Mesothelial cell of epicardium (in vitro differentiated cells): ENCODE measurements around the gene ASH1L. TPM values are rescaled to one million over a fixed set of nuclear protein-coding genes. Genes with fewer than 3 reads are reported as not detected.

Source experiments
- DNase-seq, 2 experiments: peaks; one replicate each; pipeline ENCODE4 v3.0.0; 2021; ENCODE audit warnings: low spot score in 2 of 2; ENCODE audit not compliant: unreplicated experiment in 2 of 2
- H3K27ac Mint-ChIP-seq: 2 replicates; pipeline ENCODE4 v1.8.0; 2021; ENCODE audit warnings: mixed read lengths
- H3K27me3 Mint-ChIP-seq: 2 replicates; pipeline ENCODE4 v1.8.0; 2021; ENCODE audit warnings: low read depth, mixed read lengths
- H3K36me3 Mint-ChIP-seq: 2 replicates; pipeline ENCODE4 v1.8.0; 2021; ENCODE audit warnings: mixed read lengths
- H3K4me1 Mint-ChIP-seq: 2 replicates; pipeline ENCODE4 v1.8.0; 2021; ENCODE audit warnings: mixed read lengths
- H3K4me3 Mint-ChIP-seq: 2 replicates; pipeline ENCODE4 v1.8.0; 2021; ENCODE audit warnings: mild to moderate bottlenecking, moderate library complexity, mixed read lengths
- H3K9me3 Mint-ChIP-seq: 2 replicates; pipeline ENCODE4 v1.8.0; 2021; ENCODE audit warnings: mixed read lengths
- CTCF ChIP-seq: fragments of 200-600 bp; sonication (generic); IDR thresholded peaks from one replicate; pipeline ENCODE4 v1.5.0; 2021; ENCODE audit warnings: antibody characterized with exemption; ENCODE audit not compliant: unreplicated experiment
- total RNA-seq: library from RNA; stranded (reverse); gene quantifications from 3 replicates; pipeline ENCODE4 v1.2.1, GENCODE V29; 2021

ASH1L gene
- total RNA-seq, 1 donor from 2014 or later, result 87.7 TPM

- no peak for TF ChIP-seq CTCF
- Mint-ChIP-seq H3K4me1 (peaks cover 5% of the 10 kb centered on the region), H3K9me3 (no peaks in the 10 kb centered on the region), H3K27me3 (no peaks in the 10 kb centered on the region), H3K4me3 (no peak overlapping the region), H3K27ac (no peak overlapping the region), H3K36me3 (no peaks in the 10 kb centered on the region)
- no peak for DNase-seq
Measured at GRCh38 chr1:155304558-155305063, 258.0 kb downstream of the ASH1L start.

GRCh38 chr1:155301342-155301841 is 261.2 kb downstream of the ASH1L start, which contains the start of gene PKLR:
PKLR (minus strand) TSS chr1:155301438; CDS start chr1:155301395, 43 bp downstream.
- TF ChIP-seq CTCF, result no peak
- peaks cover 2% of the 10 kb centered on the region for H3K27me3 Mint-ChIP-seq
- no peaks in the 10 kb centered on the region for H3K9me3 Mint-ChIP-seq
- no peak for DNase-seq
- H3K4me3 Mint-ChIP-seq, result no peak within 1 kb of the TSS
- no peaks in the 10 kb centered on the region for H3K36me3 Mint-ChIP-seq
- no peak within 1 kb of the TSS for H3K27ac Mint-ChIP-seq
- H3K4me1 Mint-ChIP-seq, result peaks cover 13% of the 10 kb centered on the region

- H3K4me1 Mint-ChIP-seq, result peaks cover 13% of the 10 kb centered on the region
- TF ChIP-seq CTCF, result no peak
- H3K36me3 Mint-ChIP-seq, result no peaks in the 10 kb centered on the region
- H3K9me3 Mint-ChIP-seq, result no peaks in the 10 kb centered on the region
- no peak overlapping the region for H3K4me3 Mint-ChIP-seq
- DNase-seq, result no peak
- peaks cover 2% of the 10 kb centered on the region for H3K27me3 Mint-ChIP-seq
- H3K27ac Mint-ChIP-seq, result no peak overlapping the region
Measured at GRCh38 chr1:155300553-155301329, 261.9 kb downstream of the ASH1L start.

- Mint-ChIP-seq H3K27me3 (peaks cover 2% of the 10 kb centered on the region), H3K9me3 (no peaks in the 10 kb centered on the region), H3K4me1 (peaks cover 13% of the 10 kb centered on the region), H3K4me3 (no peak overlapping the region), H3K36me3 (no peaks in the 10 kb centered on the region), H3K27ac (no peak overlapping the region)
- no peak for TF ChIP-seq CTCF
- DNase-seq, result no peak
Measured at GRCh38 chr1:155300024-155300423, 262.6 kb downstream of the ASH1L start.

GRCh38 chr1:155297384-155297783 is 265.2 kb downstream of the ASH1L start:
- DNase-seq, result no peak
- TF ChIP-seq CTCF, result no peak
- no peaks in the 10 kb centered on the region for H3K9me3 Mint-ChIP-seq
- H3K4me3 Mint-ChIP-seq, result no peak overlapping the region
- peaks cover 5% of the 10 kb centered on the region for H3K27me3 Mint-ChIP-seq
- no peaks in the 10 kb centered on the region for H3K36me3 Mint-ChIP-seq
- H3K27ac Mint-ChIP-seq, result peak overlapping the region; percentile 11
- H3K4me1 Mint-ChIP-seq, result peaks cover 13% of the 10 kb centered on the region
